Psoas muscle (tissue), 8 donors: Measurements from ENCODE around the gene TNPO1. TPM values are rescaled to one million over a fixed set of nuclear protein-coding genes. Genes with fewer than 3 reads are reported as not detected.
A peak's percentile ranks its signal among the peaks of the same experiment; 100 is the strongest.

Experiments
- ATAC-seq, 4 donors: fragments of 200-7000 bp; cut with Tn5 transposase; one replicate each; pipeline ENCODE4 v1.9.1; 2020; ENCODE audit warnings: moderate library complexity in 3 of 4, mild to moderate bottlenecking in 2 of 4
- DNase-seq, 2 donors: peaks; one replicate each; pipeline ENCODE4 v3.0.0-alpha.2; 2020
- H3K27ac ChIP-seq: fragments of 200-600 bp; one replicate; pipeline ENCODE4 v1.8.0; 2022
- H3K27me3 ChIP-seq, 3 donors: fragments of 200-600 bp in 1 of 3; one replicate each; pipeline versions ENCODE4 v1.6.1 to v1.8.0; 2013 to 2022; ENCODE audit warnings: low read length in 2 of 3, mild to moderate bottlenecking in 2 of 3, moderate library complexity in 1 of 3; ENCODE audit not compliant: insufficient read depth in 3 of 3
- H3K36me3 ChIP-seq, 2 donors: fragments of 200-600 bp in 1 of 2; one replicate each; pipeline versions ENCODE4 v1.6.1 to v1.8.0; 2013 to 2022; ENCODE audit warnings: low read depth in 1 of 2, mild to moderate bottlenecking in 1 of 2, moderate library complexity in 1 of 2; ENCODE audit not compliant: insufficient read depth in 1 of 2
- H3K4me1 ChIP-seq: fragments of 200-600 bp; one replicate; pipeline ENCODE4 v1.8.0; 2022
- H3K4me3 ChIP-seq: fragments of 200-600 bp; one replicate; pipeline ENCODE4 v1.8.0; 2022; ENCODE audit warnings: mild to moderate bottlenecking
- H3K9me3 ChIP-seq: fragments of 200-600 bp; one replicate; pipeline ENCODE4 v1.8.0; 2022
- CTCF ChIP-seq: fragments of 200-600 bp; IDR thresholded peaks from one replicate; pipeline ENCODE4 v1.8.0; 2022; ENCODE audit warnings: antibody characterized with exemption
- WGBS, 3 donors: extraction: QIAGEN DNeasy Blood & Tissue Kit; methylation state at CpG; one replicate each; pipeline versions ENCODE4 v1.1.6 to v1.1.7; 2013; 5-methylcytosine and 5-hydroxymethylcytosine counted together
- intact Hi-C, 2 donors: fragments of 100-400 bp; cut with DNase I; formaldehyde crosslinking; loops; one replicate each; pipeline versions ENCODE4 v1.11.0 to v1.14.2; 2022
- polyA plus RNA-seq, 3 donors: library from polyadenylated mRNA; stranded (reverse); fragments of 200-250 nt; gene quantifications; one replicate each; pipeline ENCODE4 v1.2.3, GENCODE V29; 2013
- total RNA-seq, 4 donors: library from RNA; stranded (reverse); fragmentation: NEBNext Ultra II Directional in 2 of 4; extraction: Animal tissue kit (Norgen Biotek cat#: 25700) in 2 of 4; gene quantifications; one replicate each; pipeline versions ENCODE4 v1.2.1 to v1.2.4, GENCODE V29; 2021 to 2023
- donor health status: healthy with polysubstance abuse.
- donor health status: DM: no; HTN: no; CAD: no; lungs with moderate emphysema.
- donor health status: Bipolar disorder and iron deficiency.
- donor health status: healthy.
- donor health status: DM: yes; HTN: yes; CAD: no.
- donor health status: DM: no; HTN: no; CAD: no.
- donor health status: DM: no; HTN: no; CAD: no.
- donor health status: DM: yes; HTN: yes; CAD: no.

The TNPO1 gene
- total and polyA plus RNA-seq, 7 donors: 15.0 to 115 (median 75.0) TPM

GRCh38 chr5:72821776-72822175 lies 5.3 kb downstream of the TNPO1 start:
- 73 to 89% (median 77%) methylated on average over 2 of the region's 2 CpGs for WGBS, 3 donors
- ATAC-seq: no peak
- Histone ChIP-seq H3K27me3 (no peaks in the 10 kb centered on the region), H3K9me3 (no peaks in the 10 kb centered on the region), H3K4me3 (no peak overlapping the region), H3K36me3 (no peaks in the 10 kb centered on the region), H3K4me1 (peaks cover 61% of the 10 kb centered on the region), H3K27ac (peak overlapping the region; percentile 39)
- no peak for DNase-seq
- TF ChIP-seq CTCF: no peak
- intact Hi-C loops: loop anchor here in 1 of 2 donors (5.0 kb wide), 1 partner anchor 214 kb away; no protein-coding TSS in a partner anchor

GRCh38 chr5:72822944-72823343 lies 6.5 kb downstream of the TNPO1 start:
- no peaks in the 10 kb centered on the region for H3K36me3 ChIP-seq
- ATAC-seq: peak in 1 of 4 donors; percentile 27
- H3K9me3 ChIP-seq: no peaks in the 10 kb centered on the region
- peak overlapping the region; percentile 39 for H3K27ac ChIP-seq
- H3K27me3 ChIP-seq: no peaks in the 10 kb centered on the region
- intact Hi-C loops: loop anchor here in 1 of 2 donors (5.0 kb wide), 1 partner anchor 216 kb away; no protein-coding TSS in a partner anchor
- DNase-seq: no peak
- no peak for TF ChIP-seq CTCF
- peaks cover 70% of the 10 kb centered on the region for H3K4me1 ChIP-seq
- H3K4me3 ChIP-seq: no peak overlapping the region
- WGBS, 3 donors: 62 to 67% (median 64%) methylated on average over 2 of the region's 2 CpGs

- intact Hi-C loops: loop anchor here in 1 of 2 donors (5.0 kb wide), 1 partner anchor 472 kb away; no protein-coding TSS in a partner anchor
- DNase-seq (no peak), ATAC-seq (no peak)
- H3K27me3 ChIP-seq: no peaks in the 10 kb centered on the region
- peaks cover 79% of the 10 kb centered on the region for H3K4me1 ChIP-seq
- H3K4me3 ChIP-seq: no peak overlapping the region
- no peaks in the 10 kb centered on the region for H3K36me3 ChIP-seq
- no peak for TF ChIP-seq CTCF
- H3K9me3 ChIP-seq: no peaks in the 10 kb centered on the region
- H3K27ac ChIP-seq: peak overlapping the region; percentile 7
These were observed 13.2 kb downstream of the TNPO1 start for GRCh38 chr5:72829707-72830106.

GRCh38 chr5:72830362-72830761 lies 13.9 kb downstream of the TNPO1 start:
- Histone ChIP-seq H3K27me3 (no peaks in the 10 kb centered on the region), H3K36me3 (no peaks in the 10 kb centered on the region), H3K27ac (no peak overlapping the region), H3K9me3 (no peaks in the 10 kb centered on the region), H3K4me3 (no peak overlapping the region), H3K4me1 (peaks cover 81% of the 10 kb centered on the region)
- TF ChIP-seq CTCF: no peak
- WGBS, 3 donors: 73 to 89% (median 77%) methylated on average over 2 of the region's 2 CpGs
- ATAC-seq (no peak), DNase-seq (no peak)
- intact Hi-C loops: no loop called here

GRCh38 chr5:72831685-72832084 lies 15.2 kb downstream of the TNPO1 start:
- Histone ChIP-seq H3K27me3 (no peaks in the 10 kb centered on the region), H3K4me3 (no peak overlapping the region), H3K27ac (no peak overlapping the region), H3K4me1 (peaks cover 77% of the 10 kb centered on the region), H3K9me3 (no peaks in the 10 kb centered on the region), H3K36me3 (no peaks in the 10 kb centered on the region)
- WGBS, 3 donors: 90 to 95% (median 92%) methylated on average over 4 of the region's 4 CpGs
- no peak for TF ChIP-seq CTCF
- DNase-seq (no peak), ATAC-seq (no peak)
- intact Hi-C loops: no loop called here
